ENCODE data around the gene CWF19L1. TPM values are rescaled to one million over a fixed set of nuclear protein-coding genes. Genes with fewer than 3 reads are reported as not detected.

Gene CWF19L1
- 23.8 and 36.2 TPM in 2 replicates for total RNA-seq

DNA sequence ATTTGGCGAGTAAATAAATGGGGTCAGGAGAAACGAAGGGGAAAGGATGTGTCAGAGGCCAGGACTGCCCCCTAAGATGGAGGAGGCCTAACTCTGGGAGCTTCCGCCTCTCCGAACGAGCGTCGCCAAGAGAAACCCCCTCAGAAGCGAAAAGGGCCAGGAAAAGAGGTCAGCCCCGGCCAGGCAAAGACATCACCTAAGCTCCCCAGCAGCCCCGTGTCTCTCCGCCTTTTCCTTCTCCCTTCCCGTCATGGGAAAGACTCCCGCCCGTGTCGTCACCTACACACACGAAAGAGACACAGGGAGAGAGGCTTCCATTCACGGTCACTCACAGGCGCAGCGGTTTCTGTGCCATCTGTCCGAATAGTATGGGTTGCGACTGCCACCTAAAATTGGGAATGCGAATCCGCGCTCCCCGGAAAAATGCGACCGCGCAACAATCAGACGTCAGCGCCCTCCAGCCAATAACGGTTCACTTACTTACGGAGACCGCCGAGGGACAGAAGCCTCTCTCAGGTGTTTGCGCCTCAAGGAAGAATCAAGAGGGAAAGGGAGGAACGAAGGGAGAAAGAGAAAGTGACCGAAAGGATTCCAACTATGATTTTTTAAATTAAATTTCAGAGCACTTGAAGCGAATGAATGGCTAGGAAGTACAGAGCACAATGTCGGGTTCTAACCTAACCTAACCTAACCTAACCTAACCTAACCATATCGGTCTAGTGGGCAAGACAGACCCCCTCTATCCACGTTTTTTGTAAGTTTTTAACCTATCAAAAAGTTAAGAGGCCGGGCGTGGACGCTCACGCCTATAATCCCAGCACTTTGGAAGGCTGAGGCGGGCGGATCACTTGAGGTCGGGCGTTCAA is at the start of gene CWF19L1:
Gene CWF19L1 (minus strand): TSS at position 400 of the 866 bp plus-strand sequence. CDS start 45 bp downstream, at position 355.

GRCh38 chr10:100286051-100287033 is 18.9 kb upstream of the CWF19L1 start, which contains the start of gene BLOC1S2:
BLOC1S2 (minus strand) TSS chr10:100286680; CDS start chr10:100286659, 21 bp downstream.

DNA sequence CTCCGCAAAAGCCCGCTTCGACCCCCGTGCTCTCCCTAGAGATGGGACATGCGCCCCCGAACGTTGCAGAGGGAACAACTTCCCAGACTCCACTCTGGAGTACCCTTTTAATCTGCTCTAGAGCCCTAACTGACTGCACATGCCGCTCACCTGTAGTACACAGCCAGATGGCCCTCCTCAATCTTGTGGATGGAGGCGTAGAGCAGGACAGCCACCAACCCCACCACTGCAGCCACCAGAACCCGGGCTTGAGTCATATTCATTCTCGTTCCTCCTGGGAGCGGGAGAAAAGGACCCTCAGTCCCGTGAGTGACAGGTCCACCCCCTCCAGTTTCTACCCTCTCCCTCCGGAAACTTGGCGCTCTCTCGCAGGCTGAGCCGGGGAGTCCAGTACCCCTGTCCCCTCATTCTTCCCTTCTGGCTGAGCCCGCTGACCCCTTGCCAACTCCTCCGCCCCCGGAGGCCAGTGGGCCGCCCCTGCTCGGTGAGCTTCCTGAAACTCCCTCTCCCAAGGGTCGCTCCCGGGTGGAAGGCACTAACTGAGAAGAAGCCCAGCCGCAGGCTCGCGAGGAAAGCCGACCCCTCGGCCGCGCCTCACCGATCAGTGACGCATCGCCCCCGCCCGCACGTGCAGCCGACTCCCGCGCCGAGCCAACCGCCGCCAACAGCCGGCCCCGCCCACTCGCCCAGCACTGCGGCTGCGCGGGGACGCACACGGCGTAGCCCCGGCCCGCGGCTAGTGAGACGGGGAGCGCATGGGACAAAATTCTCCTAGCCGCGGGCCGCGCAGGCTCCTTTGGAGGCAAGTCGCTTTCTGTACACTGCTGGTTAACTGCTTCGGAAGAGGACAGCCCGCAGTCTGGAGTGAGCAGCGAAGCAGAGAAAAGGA is 81.8 kb downstream of the CWF19L1 start, which contains the start of gene ERLIN1:
Gene ERLIN1 (minus strand): TSS at position 666 of the 889 bp plus-strand sequence. CDS start 403 bp downstream, at position 263.

Other genes starting within 250 kb of the CWF19L1 start
- gene CPN1, start 185.8 kb downstream of the CWF19L1 start, total RNA-seq = not detected in 2 replicates
- 83.9 and 89.9 TPM in 2 replicates for gene ERLIN1, start 81.6 kb downstream of the CWF19L1 start, total RNA-seq
- gene CHUK, start 38.0 kb downstream of the CWF19L1 start, total RNA-seq = 34.9 and 40.0 TPM in 2 replicates
- gene BLOC1S2, start 19.0 kb upstream of the CWF19L1 start, total RNA-seq = 75.7 and 131 TPM in 2 replicates
- gene PKD2L1, start 62.6 kb upstream of the CWF19L1 start, total RNA-seq = not detected in 2 replicates
- gene SCD, start 79.6 kb upstream of the CWF19L1 start, total RNA-seq = 258 and 325 TPM in 2 replicates
- not detected in 2 replicates for gene WNT8B, start 195.4 kb upstream of the CWF19L1 start, total RNA-seq

All from nasal cavity respiratory epithelium epithelial cell of viscerocranial mucosa (primary cell).